ENCODE results near the gene ZNF684. TPM values are rescaled to one million over a fixed set of nuclear protein-coding genes. Genes with fewer than 3 reads are reported as not detected.
"Not testable (repeated sequence)": the region's sequence is repeated elsewhere in the genome, so short reads cannot be mapped to it uniquely, and the experiment has no call there.

Gene ZNF684
- total RNA-seq, 1 donor from 2014 or later, result 4.8 TPM

- TF ChIP-seq CTCF (IDR thresholded peaks at IDR 0.05), result no peak
- Mint-ChIP-seq H3K4me1 (ENCODE audit: low read depth) (peaks cover 23% of the 10 kb centered on the region), H3K36me3 (ENCODE audit: low read depth) (peaks cover 1% of the 10 kb centered on the region), H3K9me3 (ENCODE audit: low read depth) (peaks cover 3% of the 10 kb centered on the region), H3K27ac (ENCODE audit: unreplicated experiment) (no peak overlapping the region), H3K27me3 (ENCODE audit: low read depth) (no peaks in the 10 kb centered on the region), H3K4me3 (ENCODE audit: unreplicated experiment) (no peak overlapping the region)
- DNase-seq (ENCODE audit: low spot score), result no peak
Measured at GRCh38 chr1:40535732-40536131, 4.3 kb downstream of the ZNF684 start.

- no peak overlapping the region for H3K27ac Mint-ChIP-seq (ENCODE audit: unreplicated experiment)
- peaks cover 14% of the 10 kb centered on the region for H3K36me3 Mint-ChIP-seq (ENCODE audit: low read depth)
- no peaks in the 10 kb centered on the region for H3K4me1 Mint-ChIP-seq (ENCODE audit: low read depth)
- no peak overlapping the region for H3K4me3 Mint-ChIP-seq (ENCODE audit: unreplicated experiment)
- H3K9me3 Mint-ChIP-seq (ENCODE audit: low read depth), result no peaks in the 10 kb centered on the region
- no peaks in the 10 kb centered on the region for H3K27me3 Mint-ChIP-seq (ENCODE audit: low read depth)
- TF ChIP-seq CTCF (IDR thresholded peaks at IDR 0.05), result no peak
- no peak for DNase-seq (ENCODE audit: low spot score)
Measured at GRCh38 chr1:40539338-40539737, 7.9 kb downstream of the ZNF684 start.

GRCh38 chr1:40546957-40547356 is 15.5 kb downstream of the ZNF684 start:
- Mint-ChIP-seq H3K36me3 (ENCODE audit: low read depth) (peaks cover 37% of the 10 kb centered on the region), H3K27ac (ENCODE audit: unreplicated experiment) (no peak overlapping the region), H3K4me3 (ENCODE audit: unreplicated experiment) (no peak overlapping the region), H3K4me1 (ENCODE audit: low read depth) (no peaks in the 10 kb centered on the region), H3K27me3 (ENCODE audit: low read depth) (no peaks in the 10 kb centered on the region), H3K9me3 (ENCODE audit: low read depth) (peaks cover 21% of the 10 kb centered on the region)
- TF ChIP-seq CTCF (IDR thresholded peaks at IDR 0.05), result no peak
- DNase-seq (ENCODE audit: low spot score), result no peak

GRCh38 chr1:40553017-40553416 is 21.6 kb downstream of the ZNF684 start:
- no peak for TF ChIP-seq CTCF (IDR thresholded peaks at IDR 0.05)
- no peak for DNase-seq (ENCODE audit: low spot score)
- no peaks in the 10 kb centered on the region for H3K4me1 Mint-ChIP-seq (ENCODE audit: low read depth)
- H3K27me3 Mint-ChIP-seq (ENCODE audit: low read depth), result no peaks in the 10 kb centered on the region
- H3K9me3 Mint-ChIP-seq (ENCODE audit: low read depth), result no peaks in the 10 kb centered on the region
- H3K36me3 Mint-ChIP-seq (ENCODE audit: low read depth), result peaks cover 2% of the 10 kb centered on the region
- H3K4me3 Mint-ChIP-seq (ENCODE audit: unreplicated experiment), result no peak overlapping the region
- H3K27ac Mint-ChIP-seq (ENCODE audit: unreplicated experiment), result no peak overlapping the region

GRCh38 chr1:40554807-40555206 is 23.4 kb downstream of the ZNF684 start:
- not testable (repeated sequence) for H3K36me3 Mint-ChIP-seq (ENCODE audit: low read depth); H3K9me3 Mint-ChIP-seq (ENCODE audit: low read depth); H3K27me3 Mint-ChIP-seq (ENCODE audit: low read depth); H3K4me1 Mint-ChIP-seq (ENCODE audit: low read depth); H3K4me3 Mint-ChIP-seq (ENCODE audit: unreplicated experiment); DNase-seq (ENCODE audit: low spot score); H3K27ac Mint-ChIP-seq (ENCODE audit: unreplicated experiment)

- Mint-ChIP-seq H3K9me3 (ENCODE audit: low read depth) (no peaks in the 10 kb centered on the region), H3K27ac (ENCODE audit: unreplicated experiment) (no peak overlapping the region), H3K4me3 (ENCODE audit: unreplicated experiment) (no peak overlapping the region)
Measured at GRCh38 chr1:40556121-40556520, 24.7 kb downstream of the ZNF684 start.

GRCh38 chr1:40558241-40558640 is 26.8 kb downstream of the ZNF684 start:
- not testable (repeated sequence) for H3K9me3 Mint-ChIP-seq (ENCODE audit: low read depth); H3K4me3 Mint-ChIP-seq (ENCODE audit: unreplicated experiment); H3K4me1 Mint-ChIP-seq (ENCODE audit: low read depth); DNase-seq (ENCODE audit: low spot score); H3K27me3 Mint-ChIP-seq (ENCODE audit: low read depth); H3K36me3 Mint-ChIP-seq (ENCODE audit: low read depth); H3K27ac Mint-ChIP-seq (ENCODE audit: unreplicated experiment)

More at GRCh38 chr1:40556121-40556520, 24.7 kb downstream of the ZNF684 start:
- Mint-ChIP-seq H3K27me3 (ENCODE audit: low read depth) (no peaks in the 10 kb centered on the region), H3K4me1 (ENCODE audit: low read depth) (no peaks in the 10 kb centered on the region), H3K36me3 (ENCODE audit: low read depth) (peaks cover 2% of the 10 kb centered on the region)
- no peak for DNase-seq (ENCODE audit: low spot score)
- no peak for TF ChIP-seq CTCF (IDR thresholded peaks at IDR 0.05)
